ENCODE data around the gene KHDC4. TPM values are rescaled to one million over a fixed set of nuclear protein-coding genes. Genes with fewer than 3 reads are reported as not detected.

KHDC4 gene
- total and polyA plus RNA-seq, 2 of the 13 experiments (the other 11 are each of a cell fraction or from before 2014, with no cell fraction given) = 33.5 to 92.0 TPM

DNA sequence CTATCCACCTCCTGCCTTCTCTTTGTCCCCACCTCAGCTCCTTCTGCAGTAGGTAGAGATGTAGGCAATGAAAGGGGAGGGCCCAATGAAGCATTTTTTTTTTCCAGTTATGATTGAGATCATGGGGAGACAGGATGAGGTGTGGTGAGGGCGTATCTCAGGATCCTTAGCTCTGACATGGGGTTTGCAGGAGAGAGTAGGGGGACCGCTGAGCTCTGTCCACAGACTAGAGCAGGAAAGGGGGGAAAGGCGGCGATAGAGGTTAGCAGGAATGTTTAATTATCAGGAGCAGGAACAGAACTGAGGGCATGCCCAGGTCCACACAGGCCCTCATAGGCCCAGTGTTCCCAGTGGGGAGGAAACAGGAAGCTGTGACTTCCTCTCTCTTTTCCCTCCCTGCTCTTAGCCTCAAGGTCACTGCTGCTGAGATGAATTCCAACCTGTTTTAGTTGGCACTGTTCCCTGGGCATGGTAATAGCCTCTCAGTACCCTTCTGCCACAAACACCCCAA lies 6.3 kb upstream of the KHDC4 start (continued):
- peak; percentile 83 for TF ChIP-seq SAP130 (CRISPR knock-in tag; IDR thresholded peaks at IDR 0.05; ENCODE audit: low read depth)
- TF ChIP-seq ASH2L (IDR thresholded peaks at IDR 0.05; ENCODE audit: insufficient read length, low read depth, low read length) = peak; percentile 31
- no peak for TF ChIP-seq ZNF33A (CRISPR knock-in tag; IDR thresholded peaks at IDR 0.05; ENCODE audit: borderline replicate concordance)
- TF ChIP-seq TRIM24 (CRISPR knock-in tag; IDR thresholded peaks at IDR 0.05) = no peak
- no peak for TF ChIP-seq ZNF768 (CRISPR knock-in tag; IDR thresholded peaks at IDR 0.05)
- TF ChIP-seq CBFB (CRISPR knock-in tag; IDR thresholded peaks at IDR 0.05) = 0 out of 2 replicates have a peak, but pooled peaks have one; percentile 26
- no peak for TF ChIP-seq ZNF264 (CRISPR knock-in tag; IDR thresholded peaks at IDR 0.05)
- peak; percentile 44; the same call in 1 of the 2 replicates for TF ChIP-seq FOXO1 (CRISPR knock-in tag; IDR thresholded peaks at IDR 0.05)
- TF ChIP-seq, protein P1, sequence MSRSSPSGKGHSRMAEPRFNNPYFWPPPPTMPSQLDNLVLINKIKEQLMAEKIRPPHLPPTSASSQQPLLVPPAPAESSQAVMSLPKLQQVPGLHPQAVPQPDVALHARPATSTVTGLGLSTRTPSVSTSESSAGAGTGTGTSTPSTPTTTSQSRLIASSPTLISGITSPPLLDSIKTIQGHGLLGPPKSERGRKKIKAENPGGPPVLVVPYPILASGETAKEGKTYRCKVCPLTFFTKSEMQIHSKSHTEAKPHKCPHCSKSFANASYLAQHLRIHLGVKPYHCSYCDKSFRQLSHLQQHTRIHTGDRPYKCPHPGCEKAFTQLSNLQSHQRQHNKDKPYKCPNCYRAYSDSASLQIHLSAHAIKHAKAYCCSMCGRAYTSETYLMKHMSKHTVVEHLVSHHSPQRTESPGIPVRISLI (CRISPR knock-in tag; IDR thresholded peaks at IDR 0.05; ENCODE audit: borderline replicate concordance) = peak; percentile 87
- no peak for TF ChIP-seq ZNF10 (CRISPR knock-in tag; IDR thresholded peaks at IDR 0.05; ENCODE audit: borderline replicate concordance, low read depth)
- TF ChIP-seq, protein P2, sequence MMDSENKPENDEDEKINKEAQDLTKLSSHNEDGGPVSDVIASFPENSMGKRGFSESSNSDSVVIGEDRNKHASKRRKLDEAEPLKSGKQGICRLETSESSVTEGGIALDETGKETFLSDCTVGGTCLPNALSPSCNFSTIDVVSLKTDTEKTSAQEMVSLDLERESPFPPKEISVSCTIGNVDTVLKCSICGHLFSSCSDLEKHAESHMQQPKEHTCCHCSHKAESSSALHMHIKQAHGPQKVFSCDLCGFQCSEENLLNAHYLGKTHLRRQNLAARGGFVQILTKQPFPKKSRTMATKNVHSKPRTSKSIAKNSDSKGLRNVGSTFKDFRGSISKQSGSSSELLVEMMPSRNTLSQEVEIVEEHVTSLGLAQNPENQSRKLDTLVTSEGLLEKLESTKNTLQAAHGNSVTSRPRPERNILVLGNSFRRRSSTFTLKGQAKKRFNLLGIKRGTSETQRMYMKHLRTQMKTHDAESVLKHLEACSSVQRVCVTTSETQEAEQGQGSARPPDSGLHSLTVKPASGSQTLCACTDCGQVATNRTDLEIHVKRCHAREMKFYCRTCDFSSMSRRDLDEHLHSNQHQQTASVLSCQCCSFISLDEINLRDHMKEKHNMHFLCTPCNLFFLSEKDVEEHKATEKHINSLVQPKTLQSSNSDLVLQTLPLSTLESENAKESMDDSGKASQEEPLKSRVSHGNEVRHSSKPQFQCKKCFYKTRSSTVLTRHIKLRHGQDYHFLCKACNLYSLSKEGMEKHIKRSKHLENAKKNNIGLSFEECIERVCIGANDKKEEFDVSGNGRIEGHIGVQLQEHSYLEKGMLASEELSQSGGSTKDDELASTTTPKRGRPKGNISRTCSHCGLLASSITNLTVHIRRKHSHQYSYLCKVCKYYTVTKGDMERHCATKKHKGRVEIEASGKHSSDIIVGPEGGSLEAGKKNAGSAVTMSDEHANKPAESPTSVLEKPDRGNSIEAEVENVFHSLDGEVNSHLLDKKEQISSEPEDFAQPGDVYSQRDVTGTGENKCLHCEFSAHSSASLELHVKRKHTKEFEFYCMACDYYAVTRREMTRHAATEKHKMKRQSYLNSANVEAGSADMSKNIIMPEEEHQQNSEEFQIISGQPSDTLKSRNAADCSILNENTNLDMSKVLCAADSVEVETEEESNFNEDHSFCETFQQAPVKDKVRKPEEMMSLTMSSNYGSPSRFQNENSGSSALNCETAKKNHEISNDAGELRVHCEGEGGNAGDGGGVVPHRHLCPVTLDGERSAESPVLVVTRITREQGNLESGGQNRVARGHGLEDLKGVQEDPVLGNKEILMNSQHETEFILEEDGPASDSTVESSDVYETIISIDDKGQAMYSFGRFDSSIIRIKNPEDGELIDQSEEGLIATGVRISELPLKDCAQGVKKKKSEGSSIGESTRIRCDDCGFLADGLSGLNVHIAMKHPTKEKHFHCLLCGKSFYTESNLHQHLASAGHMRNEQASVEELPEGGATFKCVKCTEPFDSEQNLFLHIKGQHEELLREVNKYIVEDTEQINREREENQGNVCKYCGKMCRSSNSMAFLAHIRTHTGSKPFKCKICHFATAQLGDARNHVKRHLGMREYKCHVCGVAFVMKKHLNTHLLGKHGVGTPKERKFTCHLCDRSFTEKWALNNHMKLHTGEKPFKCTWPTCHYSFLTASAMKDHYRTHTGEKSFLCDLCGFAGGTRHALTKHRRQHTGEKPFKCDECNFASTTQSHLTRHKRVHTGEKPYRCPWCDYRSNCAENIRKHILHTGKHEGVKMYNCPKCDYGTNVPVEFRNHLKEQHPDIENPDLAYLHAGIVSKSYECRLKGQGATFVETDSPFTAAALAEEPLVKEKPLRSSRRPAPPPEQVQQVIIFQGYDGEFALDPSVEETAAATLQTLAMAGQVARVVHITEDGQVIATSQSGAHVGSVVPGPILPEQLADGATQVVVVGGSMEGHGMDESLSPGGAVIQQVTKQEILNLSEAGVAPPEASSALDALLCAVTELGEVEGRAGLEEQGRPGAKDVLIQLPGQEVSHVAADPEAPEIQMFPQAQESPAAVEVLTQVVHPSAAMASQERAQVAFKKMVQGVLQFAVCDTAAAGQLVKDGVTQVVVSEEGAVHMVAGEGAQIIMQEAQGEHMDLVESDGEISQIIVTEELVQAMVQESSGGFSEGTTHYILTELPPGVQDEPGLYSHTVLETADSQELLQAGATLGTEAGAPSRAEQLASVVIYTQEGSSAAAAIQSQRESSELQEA (CRISPR knock-in tag; IDR thresholded peaks at IDR 0.05; ENCODE audit: not compliant biosample characterization) = no peak
- TF ChIP-seq TCF12 (IDR thresholded peaks at IDR 0.05) = no peak
- no peak for TF ChIP-seq TCF12 (CRISPR knock-in tag; IDR thresholded peaks at IDR 0.05)
- TF ChIP-seq ZNF629 (CRISPR knock-in tag; conservative IDR thresholded peaks at IDR 0.05) = no peak
- TF ChIP-seq HOXA3 (CRISPR knock-in tag; IDR thresholded peaks at IDR 0.05) = peak; percentile 80
- TF ChIP-seq, protein P3, sequence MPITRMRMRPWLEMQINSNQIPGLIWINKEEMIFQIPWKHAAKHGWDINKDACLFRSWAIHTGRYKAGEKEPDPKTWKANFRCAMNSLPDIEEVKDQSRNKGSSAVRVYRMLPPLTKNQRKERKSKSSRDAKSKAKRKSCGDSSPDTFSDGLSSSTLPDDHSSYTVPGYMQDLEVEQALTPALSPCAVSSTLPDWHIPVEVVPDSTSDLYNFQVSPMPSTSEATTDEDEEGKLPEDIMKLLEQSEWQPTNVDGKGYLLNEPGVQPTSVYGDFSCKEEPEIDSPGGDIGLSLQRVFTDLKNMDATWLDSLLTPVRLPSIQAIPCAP (CRISPR knock-in tag; IDR thresholded peaks at IDR 0.05; ENCODE audit: low read depth) = no peak
- no peak for TF ChIP-seq SRY (CRISPR knock-in tag; IDR thresholded peaks at IDR 0.05)
- no peak for TF ChIP-seq ZNF296 (CRISPR knock-in tag; conservative IDR thresholded peaks at IDR 0.05)
- TF ChIP-seq SOX13 (IDR thresholded peaks at IDR 0.05) = no peak
- TF ChIP-seq SOX13 (CRISPR knock-in tag; conservative IDR thresholded peaks at IDR 0.05 in 1 of 2, IDR thresholded peaks at IDR 0.05 in 1 of 2) = peak in 1 of 2 experiments; percentile 53; a peak in 1 of 4 replicates
- TF ChIP-seq MED13 (CRISPR knock-in tag; IDR thresholded peaks at IDR 0.05) = no peak
- TF ChIP-seq JUN (CRISPR knock-in tag; IDR thresholded peaks at IDR 0.05) = no peak
